ENCODE measurements around the gene OR2C3. TPM values are rescaled to one million over a fixed set of nuclear protein-coding genes. Genes with fewer than 3 reads are reported as not detected.

The OR2C3 gene
- polyA plus RNA-seq, result not detected in 2 replicates
- polyA minus RNA-seq, result not detected in 2 replicates

DNA sequence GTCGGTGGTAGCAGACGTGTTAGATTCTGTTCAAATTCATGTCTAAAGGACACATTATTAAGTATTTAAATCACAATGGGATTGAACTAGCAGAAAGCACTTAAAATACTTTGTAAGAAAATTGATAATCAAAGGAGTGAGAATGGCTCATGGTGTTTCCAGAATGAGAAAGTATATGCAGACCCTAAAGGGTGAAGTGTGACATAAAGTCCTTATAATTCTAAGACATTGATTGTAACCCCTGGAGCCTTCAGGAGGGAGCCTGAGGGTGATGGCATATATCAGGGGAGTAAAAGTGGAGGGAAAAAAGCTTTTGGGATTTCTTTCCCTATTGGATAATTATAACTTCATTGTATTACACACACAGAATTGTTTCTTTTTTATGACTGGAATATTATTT lies at the start of gene OR2C3:
Gene OR2C3 (minus strand): TSS at position 101 of the 400 bp plus-strand sequence. CDS start 3,929 bp downstream, outside the sequence.
- Histone ChIP-seq H3K79me2 (replicated peaks; ENCODE audit: insufficient read depth, low read length) (no peaks in the 10 kb centered on the region), H3K9me2 (ENCODE audit: insufficient read depth, low read length) (no peaks in the 10 kb centered on the region), H4K20me1 (ENCODE audit: insufficient read depth) (no peaks in the 10 kb centered on the region), H3K4me2 (ENCODE audit: low read length) (no peak within 1 kb of the TSS), H3K27me3 (ENCODE audit: insufficient read depth, low read depth, low read length) (no peaks in the 10 kb centered on the region), H3K9me3 (ENCODE audit: low read length) (no peaks in the 10 kb centered on the region), H3F3A (ENCODE audit: insufficient read depth, low read length, poor library complexity, severe bottlenecking) (no peaks in the 10 kb centered on the region), H2AFZ (ENCODE audit: low read depth, low read length) (no peak within 1 kb of the TSS), H3K36me3 (ENCODE audit: insufficient read depth, low read length) (no peaks in the 10 kb centered on the region), H3K27ac (ENCODE audit: low read length) (no peak within 1 kb of the TSS), H3K9ac (ENCODE audit: low read length) (no peak within 1 kb of the TSS), H3K4me3 (ENCODE audit: low read length) (no peak within 1 kb of the TSS)
- no peak for TF ChIP-seq EP300 (conservative IDR thresholded peaks at IDR 0.05; ENCODE audit: poor library complexity, severe bottlenecking)
- no peak for TF ChIP-seq TAF1 (IDR thresholded peaks at IDR 0.05; ENCODE audit: low read depth)
- TF ChIP-seq SMC3 (conservative IDR thresholded peaks at IDR 0.05; ENCODE audit: poor library complexity), result no peak
- TF ChIP-seq, protein P1, sequence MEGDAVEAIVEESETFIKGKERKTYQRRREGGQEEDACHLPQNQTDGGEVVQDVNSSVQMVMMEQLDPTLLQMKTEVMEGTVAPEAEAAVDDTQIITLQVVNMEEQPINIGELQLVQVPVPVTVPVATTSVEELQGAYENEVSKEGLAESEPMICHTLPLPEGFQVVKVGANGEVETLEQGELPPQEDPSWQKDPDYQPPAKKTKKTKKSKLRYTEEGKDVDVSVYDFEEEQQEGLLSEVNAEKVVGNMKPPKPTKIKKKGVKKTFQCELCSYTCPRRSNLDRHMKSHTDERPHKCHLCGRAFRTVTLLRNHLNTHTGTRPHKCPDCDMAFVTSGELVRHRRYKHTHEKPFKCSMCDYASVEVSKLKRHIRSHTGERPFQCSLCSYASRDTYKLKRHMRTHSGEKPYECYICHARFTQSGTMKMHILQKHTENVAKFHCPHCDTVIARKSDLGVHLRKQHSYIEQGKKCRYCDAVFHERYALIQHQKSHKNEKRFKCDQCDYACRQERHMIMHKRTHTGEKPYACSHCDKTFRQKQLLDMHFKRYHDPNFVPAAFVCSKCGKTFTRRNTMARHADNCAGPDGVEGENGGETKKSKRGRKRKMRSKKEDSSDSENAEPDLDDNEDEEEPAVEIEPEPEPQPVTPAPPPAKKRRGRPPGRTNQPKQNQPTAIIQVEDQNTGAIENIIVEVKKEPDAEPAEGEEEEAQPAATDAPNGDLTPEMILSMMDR (IDR thresholded peaks at IDR 0.05; ENCODE audit: poor library complexity, severe bottlenecking), result no peak

DNA sequence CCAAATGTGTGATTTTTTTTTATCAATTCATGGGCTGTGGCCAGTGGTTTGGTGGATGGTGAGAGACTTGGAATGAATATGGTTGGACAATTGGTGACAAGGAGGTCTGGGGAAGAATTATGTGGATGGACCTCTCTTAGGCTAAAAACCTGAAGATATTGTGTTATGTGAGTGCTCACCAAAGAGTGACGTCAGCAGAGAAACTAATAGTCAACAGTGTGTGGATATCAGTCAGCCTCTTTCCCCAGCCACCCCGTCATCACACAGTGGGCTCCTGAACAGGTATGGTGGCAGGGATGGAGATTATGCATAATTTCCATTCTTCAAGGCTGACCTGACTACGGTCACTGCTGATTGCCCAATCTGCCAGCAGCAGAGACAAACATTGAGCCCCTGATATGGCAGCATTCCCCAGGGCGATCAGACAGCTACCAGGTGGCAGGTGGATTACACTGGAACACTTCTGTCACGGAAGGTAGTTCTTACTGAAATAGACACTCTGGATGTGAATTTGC lies 42.8 kb upstream of the OR2C3 start:
- Histone ChIP-seq H2AFZ (ENCODE audit: low read depth, low read length) (no peak overlapping the region), H4K20me1 (ENCODE audit: insufficient read depth) (no peaks in the 10 kb centered on the region), H3K4me2 (ENCODE audit: low read length) (no peak overlapping the region), H3K79me2 (replicated peaks; ENCODE audit: insufficient read depth, low read length) (no peaks in the 10 kb centered on the region), H3K27me3 (ENCODE audit: insufficient read depth, low read depth, low read length) (no peaks in the 10 kb centered on the region), H3K27ac (ENCODE audit: low read length) (no peak overlapping the region), H3K9ac (ENCODE audit: low read length) (no peak overlapping the region), H3K9me3 (ENCODE audit: low read length) (no peaks in the 10 kb centered on the region), H3K36me3 (ENCODE audit: insufficient read depth, low read length) (no peaks in the 10 kb centered on the region), H3K9me2 (ENCODE audit: insufficient read depth, low read length) (no peaks in the 10 kb centered on the region), H3F3A (ENCODE audit: insufficient read depth, low read length, poor library complexity, severe bottlenecking) (no peaks in the 10 kb centered on the region), H3K4me3 (ENCODE audit: low read length) (no peak overlapping the region)
- TF ChIP-seq, protein P2, sequence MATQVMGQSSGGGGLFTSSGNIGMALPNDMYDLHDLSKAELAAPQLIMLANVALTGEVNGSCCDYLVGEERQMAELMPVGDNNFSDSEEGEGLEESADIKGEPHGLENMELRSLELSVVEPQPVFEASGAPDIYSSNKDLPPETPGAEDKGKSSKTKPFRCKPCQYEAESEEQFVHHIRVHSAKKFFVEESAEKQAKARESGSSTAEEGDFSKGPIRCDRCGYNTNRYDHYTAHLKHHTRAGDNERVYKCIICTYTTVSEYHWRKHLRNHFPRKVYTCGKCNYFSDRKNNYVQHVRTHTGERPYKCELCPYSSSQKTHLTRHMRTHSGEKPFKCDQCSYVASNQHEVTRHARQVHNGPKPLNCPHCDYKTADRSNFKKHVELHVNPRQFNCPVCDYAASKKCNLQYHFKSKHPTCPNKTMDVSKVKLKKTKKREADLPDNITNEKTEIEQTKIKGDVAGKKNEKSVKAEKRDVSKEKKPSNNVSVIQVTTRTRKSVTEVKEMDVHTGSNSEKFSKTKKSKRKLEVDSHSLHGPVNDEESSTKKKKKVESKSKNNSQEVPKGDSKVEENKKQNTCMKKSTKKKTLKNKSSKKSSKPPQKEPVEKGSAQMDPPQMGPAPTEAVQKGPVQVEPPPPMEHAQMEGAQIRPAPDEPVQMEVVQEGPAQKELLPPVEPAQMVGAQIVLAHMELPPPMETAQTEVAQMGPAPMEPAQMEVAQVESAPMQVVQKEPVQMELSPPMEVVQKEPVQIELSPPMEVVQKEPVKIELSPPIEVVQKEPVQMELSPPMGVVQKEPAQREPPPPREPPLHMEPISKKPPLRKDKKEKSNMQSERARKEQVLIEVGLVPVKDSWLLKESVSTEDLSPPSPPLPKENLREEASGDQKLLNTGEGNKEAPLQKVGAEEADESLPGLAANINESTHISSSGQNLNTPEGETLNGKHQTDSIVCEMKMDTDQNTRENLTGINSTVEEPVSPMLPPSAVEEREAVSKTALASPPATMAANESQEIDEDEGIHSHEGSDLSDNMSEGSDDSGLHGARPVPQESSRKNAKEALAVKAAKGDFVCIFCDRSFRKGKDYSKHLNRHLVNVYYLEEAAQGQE (IDR thresholded peaks at IDR 0.05; ENCODE audit: borderline replicate concordance), result no peak
- TF ChIP-seq RAD21 (conservative IDR thresholded peaks at IDR 0.05) (no peak), EP300 (conservative IDR thresholded peaks at IDR 0.05; ENCODE audit: poor library complexity, severe bottlenecking) (no peak), EZH2 (IDR thresholded peaks at IDR 0.05; ENCODE audit: borderline replicate concordance, insufficient read depth, low read length, poor library complexity, severe bottlenecking) (no peak), MXI1 (conservative IDR thresholded peaks at IDR 0.05; ENCODE audit: poor library complexity, severe bottlenecking) (no peak), SMC3 (conservative IDR thresholded peaks at IDR 0.05; ENCODE audit: poor library complexity) (no peak), POLR2AphosphoS5 (IDR thresholded peaks at IDR 0.05) (no peak), TAF1 (IDR thresholded peaks at IDR 0.05; ENCODE audit: low read depth) (no peak)
- TF ChIP-seq, protein P1 (IDR thresholded peaks at IDR 0.05; ENCODE audit: poor library complexity, severe bottlenecking), result no peak
